Iris pigment epithelial cell (primary cell): ENCODE results near the gene PCBP1.
A peak's percentile ranks its signal among the peaks of the same experiment; 100 is the strongest.
"Not testable (repeated sequence)": the region's sequence is repeated elsewhere in the genome, so short reads cannot be mapped to it uniquely, and the experiment has no call there.

Experiments used
- DNase-seq: peaks from one replicate; pipeline ENCODE4 v3.0.0-alpha.2; 2011; ENCODE audit warnings: low read depth

Gene PCBP1

GRCh38 chr2:70081221-70081620 lies 6.1 kb upstream of the PCBP1 start:
- no peak for DNase-seq

GRCh38 chr2:70083344-70084156 lies 3.7 kb upstream of the PCBP1 start:
- DNase-seq: peak; percentile 71

- no peak for DNase-seq
Observed at GRCh38 chr2:70084973-70085710, 2.1 kb upstream of the PCBP1 start.

GRCh38 chr2:70085711-70086277 lies 1.5 kb upstream of the PCBP1 start:
- DNase-seq: no peak

- peak; percentile 86 for DNase-seq
Observed at GRCh38 chr2:70086278-70086837, 919 bp upstream of the PCBP1 start.

- peak; percentile 58 for DNase-seq
Observed at GRCh38 chr2:70087702-70088597, 673 bp downstream of the PCBP1 start.

- no peak for DNase-seq
Observed at GRCh38 chr2:70088598-70089219, 1.4 kb downstream of the PCBP1 start.

- peak; percentile 25 for DNase-seq
Observed at GRCh38 chr2:70089220-70089982, 2.1 kb downstream of the PCBP1 start.

- DNase-seq: no peak
Observed at GRCh38 chr2:70089983-70090525, 2.8 kb downstream of the PCBP1 start.

GRCh38 chr2:70090706-70091334 lies 3.5 kb downstream of the PCBP1 start:
- no peak for DNase-seq

GRCh38 chr2:70091364-70091763 lies 4.1 kb downstream of the PCBP1 start:
- DNase-seq: no peak

GRCh38 chr2:70091816-70092215 lies 4.5 kb downstream of the PCBP1 start:
- no peak for DNase-seq

- DNase-seq: not testable (repeated sequence)
Observed at GRCh38 chr2:70092576-70093243, 5.4 kb downstream of the PCBP1 start.

GRCh38 chr2:70094171-70094977 lies 7.1 kb downstream of the PCBP1 start:
- DNase-seq: no peak

GRCh38 chr2:70094978-70095719 lies 7.9 kb downstream of the PCBP1 start:
- no peak for DNase-seq

GRCh38 chr2:70095720-70096670 lies 8.7 kb downstream of the PCBP1 start:
- DNase-seq: no peak
